CD4-positive, alpha-beta T cell treated with Interleukin-10 for 1 hour (primary cell): ENCODE results near the gene S100A7A.
"Not testable (repeated sequence)": the region's sequence is repeated elsewhere in the genome, so short reads cannot be mapped to it uniquely, and the experiment has no call there.

Source experiments
- DNase-seq: peaks from one replicate; pipeline ENCODE4 v3.0.0-alpha.2; 2020

S100A7A gene

DNA sequence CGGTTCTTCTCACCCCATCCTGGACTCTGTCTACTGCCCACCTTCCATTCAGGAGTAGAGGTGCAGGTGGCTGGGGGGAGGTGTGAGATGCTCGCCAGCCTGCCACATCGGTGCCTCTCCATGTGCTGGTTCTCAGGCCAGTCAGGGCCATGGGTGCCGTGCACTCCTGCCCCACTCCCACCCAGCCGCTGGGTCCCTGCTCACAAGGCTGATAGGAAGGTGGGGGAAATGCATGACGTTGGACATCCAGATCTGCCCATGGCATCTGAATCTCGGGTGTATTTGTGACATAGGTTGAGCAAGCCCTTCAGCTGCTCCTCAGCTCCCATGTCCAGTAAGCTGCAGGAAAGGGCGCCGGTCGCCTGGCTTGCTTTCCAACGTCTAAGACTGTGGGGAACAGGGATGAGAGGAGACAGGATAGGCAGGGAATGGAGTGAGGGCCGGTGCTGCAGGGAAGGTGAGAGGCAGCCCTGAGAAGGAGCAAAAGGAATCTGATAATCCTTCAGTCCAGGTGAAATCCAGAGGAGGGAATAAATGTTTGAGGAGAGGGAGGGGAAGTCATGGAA, 11.8 kb downstream of the S100A7A start:
- no peak for DNase-seq

DNA sequence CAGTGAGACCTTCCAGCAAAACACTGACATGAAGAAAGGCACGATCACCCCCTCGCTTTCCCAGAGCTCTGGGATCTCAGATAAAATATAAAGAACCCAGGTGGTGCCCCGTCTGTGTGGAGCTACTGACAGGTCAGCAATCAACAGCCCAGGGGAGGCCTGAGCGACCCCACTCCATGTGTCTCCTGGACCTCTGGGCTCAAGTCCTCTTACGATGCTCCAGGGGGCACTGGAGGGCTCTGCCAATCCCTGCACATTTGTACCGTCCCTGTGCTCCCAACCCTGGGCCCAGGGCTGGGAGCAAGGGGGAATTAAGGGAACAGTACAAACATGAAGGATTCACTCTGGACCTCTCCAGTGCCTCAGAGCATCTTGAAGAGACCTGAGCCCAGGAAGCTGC, 12.5 kb downstream of the S100A7A start:
- DNase-seq = no peak

DNA sequence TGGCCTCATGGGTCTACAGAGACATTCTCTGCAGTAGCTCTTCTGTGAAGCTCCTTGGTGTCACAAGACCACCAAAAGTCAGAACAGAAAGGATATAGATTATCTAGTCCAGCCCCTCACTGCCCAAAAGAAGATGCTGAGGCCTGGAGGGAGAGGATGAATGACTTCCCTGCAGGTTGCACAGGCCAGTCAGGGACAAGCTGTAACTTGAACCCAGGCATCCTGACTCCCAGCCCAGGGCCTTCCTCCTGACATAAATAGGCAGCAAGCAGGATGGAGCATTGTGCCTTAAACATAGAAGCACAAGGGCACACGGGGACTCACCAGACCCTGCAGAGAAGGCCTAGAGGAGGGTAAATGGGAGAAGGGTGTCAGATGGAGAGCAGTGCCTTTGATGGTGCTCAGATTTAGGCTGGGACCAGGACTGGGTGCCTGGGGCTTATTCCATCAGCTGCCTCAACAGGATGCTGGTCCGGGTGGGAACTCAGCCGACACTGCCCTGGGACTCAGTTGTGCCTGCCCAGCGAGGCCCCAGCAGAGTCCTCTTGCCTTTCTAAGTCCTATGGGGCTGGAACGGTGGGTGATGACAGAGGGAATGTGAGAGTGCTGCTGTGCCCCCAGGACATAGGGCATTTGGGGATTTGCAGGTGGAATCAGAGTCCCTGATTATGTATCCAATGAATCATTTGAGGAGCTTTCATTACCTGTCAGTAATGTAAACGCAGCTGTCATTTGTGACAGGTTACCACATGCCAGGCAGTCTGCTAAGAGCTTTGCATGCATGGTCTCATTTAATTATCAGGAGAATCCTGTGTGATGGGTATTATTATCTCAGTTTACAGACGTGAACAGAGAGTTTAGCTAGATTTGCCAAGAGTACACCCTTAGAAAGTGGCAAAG, 13.2 kb downstream of the S100A7A start:
- no peak for DNase-seq

- DNase-seq = no peak
These were observed 13.8 kb downstream of the S100A7A start for GRCh38 chr1:153430166-153430553.

DNA sequence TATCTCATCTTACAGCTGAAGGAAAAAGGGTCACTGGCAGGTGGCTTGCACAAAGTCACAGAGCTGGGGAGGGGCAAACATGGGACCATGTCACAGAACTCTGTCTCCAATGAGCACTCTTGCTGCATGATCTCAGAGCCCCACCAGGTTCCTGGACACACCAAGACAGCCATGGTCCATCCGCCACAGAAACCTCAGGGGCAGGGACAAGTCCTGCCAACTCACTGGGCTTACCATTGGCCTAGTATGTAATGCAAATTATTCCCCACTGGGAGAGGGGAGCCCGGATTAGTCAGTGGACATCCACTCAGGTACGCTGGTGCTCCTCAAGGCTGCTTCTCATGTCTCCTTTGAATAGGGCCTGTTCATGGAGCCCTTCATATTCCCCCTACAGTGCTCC, 14.2 kb downstream of the S100A7A start:
- DNase-seq = no peak

DNA sequence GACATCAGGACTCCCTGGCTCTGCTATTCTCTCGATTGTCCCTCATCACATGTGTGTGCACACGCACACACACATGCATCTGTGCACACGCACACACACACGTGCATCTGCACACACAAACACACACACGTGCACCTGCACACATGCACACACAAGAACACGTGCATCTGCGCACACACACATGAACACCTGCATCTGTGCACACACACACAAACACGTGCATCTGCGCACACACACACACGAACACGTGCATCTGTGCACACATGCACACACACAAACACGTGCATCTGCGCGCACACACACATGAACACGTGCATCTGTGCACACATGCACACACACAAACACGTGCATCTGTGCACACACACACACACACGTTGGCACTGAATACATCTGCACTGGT, 14.7 kb downstream of the S100A7A start:
- no peak for DNase-seq

DNA sequence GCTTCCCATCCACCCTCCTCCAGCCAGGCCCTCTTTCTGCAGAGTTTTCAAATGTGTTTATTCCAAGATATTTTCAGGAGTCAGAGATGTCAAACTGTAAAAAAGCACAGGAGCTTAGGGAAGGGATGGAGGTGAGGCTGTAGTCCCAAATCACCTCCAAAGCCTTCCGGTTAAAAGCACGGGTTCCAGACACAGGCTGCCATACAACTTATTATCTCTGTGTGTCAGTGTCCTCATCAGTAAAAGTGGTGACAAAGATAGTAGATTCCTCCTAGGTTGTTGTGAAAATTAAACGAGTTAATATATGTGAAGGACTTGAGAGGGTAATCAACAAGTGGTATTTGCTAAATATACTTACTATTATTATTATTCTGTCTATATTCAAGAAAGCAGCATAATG, 15.1 kb downstream of the S100A7A start:
- DNase-seq = no peak

- DNase-seq = no peak
These were observed 15.6 kb downstream of the S100A7A start for GRCh38 chr1:153431928-153432327.

GRCh38 chr1:153432874-153433681, 16.8 kb downstream of the S100A7A start:
- no peak for DNase-seq

DNA sequence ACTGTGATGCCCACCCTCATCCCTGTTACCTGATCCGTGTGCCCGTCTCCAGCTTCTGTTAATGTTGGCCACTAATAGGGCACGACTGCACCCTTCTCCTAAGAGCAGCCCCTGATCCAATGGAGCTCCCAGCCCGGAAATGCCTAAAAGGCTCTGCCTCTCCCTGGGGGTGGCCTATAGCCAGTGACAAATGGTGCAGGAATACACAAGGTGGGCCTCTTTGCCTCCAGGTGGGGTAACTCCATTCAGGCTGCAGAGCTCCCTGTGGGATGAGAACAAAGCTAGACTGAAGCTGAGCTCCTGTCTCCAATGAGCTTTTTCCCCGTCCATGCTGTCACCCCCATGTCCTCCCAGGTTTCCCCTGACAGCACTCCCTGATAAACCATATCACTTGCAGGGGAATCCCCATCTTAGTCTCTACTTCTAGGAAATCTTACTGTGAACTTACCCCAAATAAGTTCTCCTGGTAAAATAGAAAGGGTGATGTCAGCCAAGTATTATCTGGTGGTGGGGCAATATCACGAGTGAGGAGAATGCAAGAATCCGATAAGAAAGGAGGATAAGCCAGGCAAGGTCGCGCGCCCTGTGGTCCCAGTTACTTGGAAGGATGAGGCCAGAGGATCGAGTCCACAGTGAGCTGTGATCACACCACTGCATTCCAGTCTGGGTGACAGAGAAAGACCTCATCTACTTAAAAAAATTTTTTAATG, 18.6 kb downstream of the S100A7A start:
- DNase-seq = no peak

GRCh38 chr1:153437236-153437635, 20.9 kb downstream of the S100A7A start:
- no peak for DNase-seq

DNA sequence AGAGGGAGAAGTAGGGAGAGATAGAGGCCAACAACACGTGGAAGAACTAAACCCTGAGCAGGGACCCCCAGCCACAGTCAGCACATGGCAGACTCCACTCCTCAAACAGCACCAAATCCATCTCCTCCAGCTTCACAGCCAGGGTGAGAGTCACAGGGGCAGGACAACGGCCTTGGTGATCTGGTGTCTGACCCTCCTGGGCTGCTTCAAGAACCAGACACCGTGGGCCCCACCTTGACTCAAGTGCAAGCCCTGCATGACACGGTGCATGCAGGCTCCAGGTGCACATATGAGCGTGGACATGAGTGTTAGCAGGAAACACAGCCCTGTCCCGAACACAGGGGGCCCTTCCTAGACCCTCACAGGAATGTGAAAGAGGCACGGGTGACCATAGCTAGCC, 22.3 kb downstream of the S100A7A start:
- DNase-seq = no peak

- DNase-seq = no peak
These were observed 23.0 kb downstream of the S100A7A start for GRCh38 chr1:153439273-153439672.

GRCh38 chr1:153441238-153441755, 25.0 kb downstream of the S100A7A start:
- DNase-seq = no peak

GRCh38 chr1:153443486-153443885, 27.2 kb downstream of the S100A7A start:
- DNase-seq = no peak

GRCh38 chr1:153444078-153444477, 27.8 kb downstream of the S100A7A start:
- no peak for DNase-seq

- DNase-seq = no peak
These were observed 31.3 kb downstream of the S100A7A start for GRCh38 chr1:153447498-153448170.

GRCh38 chr1:153448851-153449250, 32.5 kb downstream of the S100A7A start:
- not testable (repeated sequence) for DNase-seq

- DNase-seq = no peak
These were observed 40.1 kb downstream of the S100A7A start for GRCh38 chr1:153456396-153456795.

DNA sequence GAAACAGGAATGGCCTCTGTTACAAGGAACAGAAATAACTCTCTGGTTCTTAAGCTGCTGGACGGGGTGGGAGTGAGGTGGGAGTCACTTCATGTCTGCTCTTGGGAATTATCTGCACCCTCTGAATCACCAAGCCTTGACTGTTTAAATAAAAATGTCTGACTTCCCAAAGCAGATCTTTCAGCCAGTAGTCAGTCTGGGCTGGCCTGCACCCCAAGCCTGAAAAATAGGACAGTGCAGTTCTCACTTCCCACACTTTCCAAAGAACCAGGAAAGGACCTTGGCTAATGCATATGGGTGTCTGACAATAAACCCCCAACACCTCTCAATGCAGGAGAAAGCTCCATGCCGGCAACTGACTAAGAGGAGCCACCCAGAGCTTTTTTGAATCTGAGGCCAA, 43.3 kb downstream of the S100A7A start:
- no peak for DNase-seq

DNA sequence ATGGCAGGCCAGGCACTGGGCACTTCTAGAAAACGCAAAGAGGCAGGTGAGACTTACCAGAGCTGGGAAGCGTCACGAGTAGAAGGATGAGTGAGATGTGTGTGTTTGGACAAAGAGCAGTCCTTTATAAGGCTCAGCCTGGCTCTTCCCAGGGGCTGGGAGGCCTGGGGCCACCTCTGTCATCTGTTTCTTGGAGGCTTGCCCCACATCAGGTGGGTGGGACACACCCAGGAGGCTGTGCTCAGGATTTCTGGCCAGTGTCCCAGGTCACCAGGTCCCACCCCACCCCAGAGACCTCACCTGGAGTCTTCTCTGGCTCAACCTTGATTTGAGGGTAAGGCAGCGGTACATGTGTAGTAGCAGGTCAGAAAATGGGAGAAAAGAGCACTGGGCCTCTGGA, 44.2 kb downstream of the S100A7A start, which contains the start of gene S100A7:
S100A7 (minus strand) TSS at position 101 of the 400 bp plus-strand sequence. CDS start 1,638 bp downstream, outside the sequence.
- no peak for DNase-seq

DNA sequence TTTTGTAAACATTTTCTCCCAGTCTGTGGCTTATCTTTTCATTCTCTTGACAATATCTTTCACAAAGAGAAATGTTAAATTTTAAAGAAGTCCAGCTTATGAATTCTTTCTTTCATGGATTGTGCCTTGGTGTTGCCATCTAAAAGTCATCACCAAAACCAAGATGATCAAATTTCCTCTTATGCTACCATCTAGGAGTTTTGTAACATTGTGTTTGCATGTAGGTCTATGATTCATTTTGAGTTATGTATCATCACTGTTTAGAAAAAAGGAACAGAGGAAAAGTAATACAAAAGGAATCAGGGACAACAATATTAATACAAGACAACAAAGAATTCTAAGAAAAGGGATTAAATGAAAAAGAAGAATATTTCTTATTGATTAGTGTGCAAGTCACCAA, 46.4 kb downstream of the S100A7A start:
- DNase-seq = not testable (repeated sequence)
